IPS-15b (cell line): ENCODE measurements around the gene VGLL4.
"Not testable (repeated sequence)": the region's sequence is repeated elsewhere in the genome, so short reads cannot be mapped to it uniquely, and the experiment has no call there.

Source experiments
- H3K27me3 ChIP-seq: one replicate; pipeline ENCODE4 v1.6.1; 2013; ENCODE audit warnings: low read length; ENCODE audit not compliant: control insufficient read depth, insufficient read depth
- H3K36me3 ChIP-seq: one replicate; pipeline ENCODE4 v1.6.1; 2013; ENCODE audit warnings: low read length; ENCODE audit not compliant: control insufficient read depth, insufficient read depth
- H3K4me1 ChIP-seq: one replicate; pipeline ENCODE4 v1.6.1; 2013; ENCODE audit warnings: mild to moderate bottlenecking, low read length; ENCODE audit not compliant: control insufficient read depth, insufficient read depth
- H3K4me3 ChIP-seq: one replicate; pipeline ENCODE4 v1.5.1; 2013; ENCODE audit warnings: low read depth, low read length
- H3K9ac ChIP-seq: one replicate; pipeline ENCODE4 v1.6.1; 2013; ENCODE audit warnings: low read depth, mild to moderate bottlenecking, low read length
- H3K9me3 ChIP-seq: one replicate; pipeline ENCODE4 v1.6.1; 2013; ENCODE audit warnings: mild to moderate bottlenecking, low read length; ENCODE audit not compliant: control insufficient read depth, insufficient read depth

Gene VGLL4

GRCh38 chr3:11522953-11523571 is 120.7 kb downstream of the VGLL4 start:
- Histone ChIP-seq H3K36me3 (no peaks in the 10 kb centered on the region), H3K27me3 (no peaks in the 10 kb centered on the region), H3K4me3 (no peak overlapping the region), H3K9me3 (no peaks in the 10 kb centered on the region), H3K4me1 (no peaks in the 10 kb centered on the region), H3K9ac (no peak overlapping the region)

GRCh38 chr3:11522398-11522715 is 121.4 kb downstream of the VGLL4 start:
- H3K9ac ChIP-seq: no peak overlapping the region
- no peak overlapping the region for H3K4me3 ChIP-seq
- no peaks in the 10 kb centered on the region for H3K9me3 ChIP-seq
- no peaks in the 10 kb centered on the region for H3K27me3 ChIP-seq
- H3K4me1 ChIP-seq: no peaks in the 10 kb centered on the region
- H3K36me3 ChIP-seq: no peaks in the 10 kb centered on the region

GRCh38 chr3:11521167-11521566 is 122.5 kb downstream of the VGLL4 start:
- H3K4me3 ChIP-seq: no peak overlapping the region
- no peaks in the 10 kb centered on the region for H3K36me3 ChIP-seq
- no peaks in the 10 kb centered on the region for H3K27me3 ChIP-seq
- H3K4me1 ChIP-seq: no peaks in the 10 kb centered on the region
- H3K9me3 ChIP-seq: no peaks in the 10 kb centered on the region
- H3K9ac ChIP-seq: no peak overlapping the region

- Histone ChIP-seq H3K4me1 (no peaks in the 10 kb centered on the region), H3K9ac (no peak overlapping the region), H3K36me3 (no peaks in the 10 kb centered on the region), H3K4me3 (no peak overlapping the region), H3K27me3 (no peaks in the 10 kb centered on the region), H3K9me3 (no peaks in the 10 kb centered on the region)
These were observed 126.1 kb downstream of the VGLL4 start for GRCh38 chr3:11517601-11518000.

- peaks cover 6% of the 10 kb centered on the region for H3K4me1 ChIP-seq
- no peaks in the 10 kb centered on the region for H3K36me3 ChIP-seq
- H3K9ac ChIP-seq: no peak overlapping the region
- no peaks in the 10 kb centered on the region for H3K27me3 ChIP-seq
- H3K9me3 ChIP-seq: no peaks in the 10 kb centered on the region
- H3K4me3 ChIP-seq: no peak overlapping the region
These were observed 129.4 kb downstream of the VGLL4 start for GRCh38 chr3:11514191-11514821.

- Histone ChIP-seq H3K9ac (no peak overlapping the region), H3K36me3 (no peaks in the 10 kb centered on the region), H3K4me3 (no peak overlapping the region), H3K4me1 (peaks cover 12% of the 10 kb centered on the region), H3K9me3 (no peaks in the 10 kb centered on the region), H3K27me3 (no peaks in the 10 kb centered on the region)
These were observed 129.9 kb downstream of the VGLL4 start for GRCh38 chr3:11513817-11514135.

GRCh38 chr3:11513125-11513816 is 130.4 kb downstream of the VGLL4 start:
- not testable (repeated sequence) for H3K27me3 ChIP-seq, H3K9ac ChIP-seq, H3K4me3 ChIP-seq, H3K9me3 ChIP-seq, H3K36me3 ChIP-seq
- peaks cover 16% of the 10 kb centered on the region for H3K4me1 ChIP-seq

GRCh38 chr3:11511606-11512005 is 132.1 kb downstream of the VGLL4 start:
- not testable (repeated sequence) for H3K9ac ChIP-seq, H3K27me3 ChIP-seq, H3K4me3 ChIP-seq, H3K9me3 ChIP-seq, H3K36me3 ChIP-seq
- peaks cover 16% of the 10 kb centered on the region for H3K4me1 ChIP-seq

- Histone ChIP-seq H3K9ac (no peak overlapping the region), H3K4me1 (peaks cover 16% of the 10 kb centered on the region), H3K27me3 (no peaks in the 10 kb centered on the region), H3K4me3 (no peak overlapping the region), H3K36me3 (no peaks in the 10 kb centered on the region), H3K9me3 (no peaks in the 10 kb centered on the region)
These were observed 133.4 kb downstream of the VGLL4 start for GRCh38 chr3:11510356-11510755.

- Histone ChIP-seq H3K27me3 (no peaks in the 10 kb centered on the region), H3K9me3 (no peaks in the 10 kb centered on the region), H3K4me1 (peaks cover 16% of the 10 kb centered on the region), H3K4me3 (no peak overlapping the region), H3K9ac (no peak overlapping the region), H3K36me3 (no peaks in the 10 kb centered on the region)
These were observed 133.7 kb downstream of the VGLL4 start for GRCh38 chr3:11510001-11510340.

- Histone ChIP-seq H3K9ac (no peak overlapping the region), H3K4me3 (no peak overlapping the region), H3K4me1 (peaks cover 16% of the 10 kb centered on the region), H3K9me3 (no peaks in the 10 kb centered on the region), H3K36me3 (no peaks in the 10 kb centered on the region), H3K27me3 (no peaks in the 10 kb centered on the region)
These were observed 134.3 kb downstream of the VGLL4 start for GRCh38 chr3:11509173-11510000.
